Prostate gland (tissue), 2 donors: ENCODE results near the gene ELOVL3.

Experiments used
- CTCF ChIP-seq, 4 experiments: fragments of 200-600 bp in 2 of 4; fragments of 450-650 bp in 2 of 4; sonication (generic) in 2 of 4; IDR thresholded peaks; 1 replicate in 3 of 4; 2 replicates in 1 of 4; pipeline ENCODE4 v1.5.1; 2016 to 2019; ENCODE audit warnings: antibody characterized with exemption in 4 of 4, mild to moderate bottlenecking in 2 of 4, moderate library complexity in 2 of 4
- POLR2A ChIP-seq: fragments of 450-650 bp; IDR thresholded peaks from one replicate; pipeline ENCODE4 v1.6.1; 2016; ENCODE audit warnings: antibody characterized with exemption, mild to moderate bottlenecking
- POLR2AphosphoS5 ChIP-seq: sonication (generic); formaldehyde crosslinking; IDR thresholded peaks from one replicate; pipeline ENCODE4 v1.6.1; 2017; ENCODE audit warnings: antibody characterized with exemption

GRCh38 chr10:102229810-102230263, 3.7 kb downstream of the ELOVL3 start:
- peak; percentile 84 to 95 (median 92) for TF ChIP-seq CTCF (IDR thresholded peaks at IDR 0.05)
- TF ChIP-seq POLR2A, result no peak
- peak; percentile 39 for TF ChIP-seq POLR2AphosphoS5
